A673 (cell line): Measurements from ENCODE around the gene LRRN2. TPM values are rescaled to one million over a fixed set of nuclear protein-coding genes. Genes with fewer than 3 reads are reported as not detected.

ENCODE experiments used
- BruUV-seq: library from RNA; stranded (reverse); fragments of 400-500 nt; replicated peaks from 2 replicates; lab custom pipeline; 2021; lab: Mats Ljungman, UMichigan
- CTCF ChIA-PET: fragments of 300-600 bp; sonication (Branson Sonifier 250); formaldehyde crosslinking; loops from one replicate; lab custom pipeline; 2022; ENCODE audit warnings: antibody characterized with exemption; lab: Charles Lee
- POLR2A ChIA-PET: fragments of 300-600 bp; sonication (Branson Sonifier 250); formaldehyde crosslinking; loops from one replicate; lab custom pipeline; 2022; ENCODE audit warnings: antibody characterized with exemption; ENCODE audit not compliant: low non-redundant PET; lab: Charles Lee
- DNase-seq: peaks from one replicate; pipeline ENCODE4 v3.0.0-alpha.2; 2015; ENCODE audit warnings: low spot score
- H3K27ac ChIP-seq: fragments of 200-600 bp; sonication (generic); 2 replicates; pipeline ENCODE4 v1.5.1; 2016; ENCODE audit warnings: mixed run types, low read depth, mild to moderate bottlenecking, mixed read lengths, antibody characterized with exemption, low read length; ENCODE audit not compliant: poor library complexity, severe bottlenecking
- H3K27me3 ChIP-seq: fragments of 200-600 bp; sonication (generic); replicated peaks from 2 replicates; pipeline ENCODE4 v1.6.1; 2017; ENCODE audit warnings: mixed run types, low read depth, mild to moderate bottlenecking, mixed read lengths, antibody characterized with exemption, low read length; ENCODE audit not compliant: insufficient read depth, poor library complexity
- H3K36me3 ChIP-seq: fragments of 200-600 bp; sonication (generic); 2 replicates; pipeline ENCODE4 v1.6.1; 2016; ENCODE audit warnings: mixed run types, mild to moderate bottlenecking, mixed read lengths, antibody characterized with exemption, low read length; ENCODE audit not compliant: insufficient read depth, poor library complexity, severe bottlenecking
- H3K4me1 ChIP-seq: fragments of 200-600 bp; sonication (generic); 2 replicates; pipeline ENCODE4 v1.6.1; 2017; ENCODE audit warnings: mixed run types, mild to moderate bottlenecking, mixed read lengths, antibody characterized with exemption, low read length; ENCODE audit not compliant: insufficient read depth, poor library complexity, severe bottlenecking
- H3K4me3 ChIP-seq: fragments of 200-600 bp; sonication (generic); 2 replicates; pipeline ENCODE4 v1.5.1; 2016; ENCODE audit warnings: low read depth, mixed run types, mild to moderate bottlenecking, mixed read lengths, low read length; ENCODE audit not compliant: poor library complexity, severe bottlenecking
- H3K9me3 ChIP-seq: fragments of 200-600 bp; sonication (generic); 2 replicates; pipeline ENCODE4 v1.6.1; 2016; ENCODE audit warnings: mixed run types, low read depth, mild to moderate bottlenecking, mixed read lengths, antibody characterized with exemption, low read length; ENCODE audit not compliant: poor library complexity, severe bottlenecking
- EZH2 ChIP-seq: fragments of 200-600 bp; sonication (generic); IDR thresholded peaks from 2 replicates; pipeline ENCODE4 v1.6.1; 2017; ENCODE audit warnings: borderline replicate concordance, low read depth, mild to moderate bottlenecking, mixed read lengths, antibody characterized with exemption, low read length; ENCODE audit not compliant: poor library complexity, severe bottlenecking
- intact Hi-C: fragments of 100-400 bp; cut with micrococcal nuclease; formaldehyde crosslinking; loops from one replicate; pipeline ENCODE4 v1.10.0; 2022; ENCODE audit not compliant: unreplicated experiment
- total RNA-seq: library from RNA; stranded (reverse); gene quantifications from 2 replicates; pipeline ENCODE4 v1.2.3, GENCODE V29; 2021
- TF ChIP-seq, protein P1 (sequence below): fragments of 300-800, 200-600 bp; sonication (generic); conservative IDR thresholded peaks from 2 replicates; pipeline ENCODE4 v1.5.1; 2017; ENCODE audit warnings: low read depth, mild to moderate bottlenecking, antibody characterized with exemption, low read length, moderate library complexity, mixed read lengths

Gene LRRN2
- total RNA-seq, 1 experiment from 2014 or later, result not detected

DNA sequence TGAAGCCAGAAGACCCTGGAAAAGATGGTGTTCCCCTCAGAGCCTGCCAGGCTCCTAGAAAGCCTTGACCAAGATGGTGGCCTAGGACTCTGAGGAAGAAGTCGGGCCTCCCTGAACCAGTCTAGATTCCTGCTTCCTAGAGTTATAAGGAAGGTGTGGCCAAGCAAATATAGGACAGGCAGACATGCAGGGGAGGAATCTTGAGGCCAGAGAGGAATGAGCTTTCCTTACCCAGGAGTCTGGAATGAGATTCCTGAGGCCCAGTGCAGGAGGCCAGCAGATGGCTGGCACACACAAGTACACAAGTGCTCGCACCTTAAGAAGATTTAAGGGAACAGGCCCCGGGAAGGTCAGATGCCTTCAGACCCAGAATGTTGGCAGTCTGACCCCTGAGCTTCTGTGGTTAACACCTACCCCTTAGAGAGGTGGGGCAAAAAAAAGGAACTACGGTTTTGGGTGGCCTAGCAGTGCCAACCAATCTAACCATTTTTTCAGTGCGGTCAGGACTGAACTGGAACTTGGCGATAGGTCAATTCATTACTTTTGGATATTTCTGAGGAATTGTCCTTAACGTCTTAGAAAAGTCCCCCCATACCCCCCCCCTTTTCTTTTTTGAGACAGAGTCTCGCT lies 96.0 kb downstream of the LRRN2 start:
- DNase-seq, result no peak
- H3K4me1 ChIP-seq, result peaks cover 10% of the 10 kb centered on the region
- no peak overlapping the region for H3K4me3 ChIP-seq
- no peaks in the 10 kb centered on the region for H3K9me3 ChIP-seq
- no peak overlapping the region for H3K27ac ChIP-seq
- no TSS peak for BruUV-seq
- H3K36me3 ChIP-seq, result no peaks in the 10 kb centered on the region
- CTCF ChIA-PET, result no interaction called here
- intact Hi-C loops, result no loop called here
- POLR2A ChIA-PET, result no interaction called here
- no peaks in the 10 kb centered on the region for H3K27me3 ChIP-seq
- no peak for TF ChIP-seq EZH2
- TF ChIP-seq, protein P1, sequence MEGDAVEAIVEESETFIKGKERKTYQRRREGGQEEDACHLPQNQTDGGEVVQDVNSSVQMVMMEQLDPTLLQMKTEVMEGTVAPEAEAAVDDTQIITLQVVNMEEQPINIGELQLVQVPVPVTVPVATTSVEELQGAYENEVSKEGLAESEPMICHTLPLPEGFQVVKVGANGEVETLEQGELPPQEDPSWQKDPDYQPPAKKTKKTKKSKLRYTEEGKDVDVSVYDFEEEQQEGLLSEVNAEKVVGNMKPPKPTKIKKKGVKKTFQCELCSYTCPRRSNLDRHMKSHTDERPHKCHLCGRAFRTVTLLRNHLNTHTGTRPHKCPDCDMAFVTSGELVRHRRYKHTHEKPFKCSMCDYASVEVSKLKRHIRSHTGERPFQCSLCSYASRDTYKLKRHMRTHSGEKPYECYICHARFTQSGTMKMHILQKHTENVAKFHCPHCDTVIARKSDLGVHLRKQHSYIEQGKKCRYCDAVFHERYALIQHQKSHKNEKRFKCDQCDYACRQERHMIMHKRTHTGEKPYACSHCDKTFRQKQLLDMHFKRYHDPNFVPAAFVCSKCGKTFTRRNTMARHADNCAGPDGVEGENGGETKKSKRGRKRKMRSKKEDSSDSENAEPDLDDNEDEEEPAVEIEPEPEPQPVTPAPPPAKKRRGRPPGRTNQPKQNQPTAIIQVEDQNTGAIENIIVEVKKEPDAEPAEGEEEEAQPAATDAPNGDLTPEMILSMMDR, result no peak

DNA sequence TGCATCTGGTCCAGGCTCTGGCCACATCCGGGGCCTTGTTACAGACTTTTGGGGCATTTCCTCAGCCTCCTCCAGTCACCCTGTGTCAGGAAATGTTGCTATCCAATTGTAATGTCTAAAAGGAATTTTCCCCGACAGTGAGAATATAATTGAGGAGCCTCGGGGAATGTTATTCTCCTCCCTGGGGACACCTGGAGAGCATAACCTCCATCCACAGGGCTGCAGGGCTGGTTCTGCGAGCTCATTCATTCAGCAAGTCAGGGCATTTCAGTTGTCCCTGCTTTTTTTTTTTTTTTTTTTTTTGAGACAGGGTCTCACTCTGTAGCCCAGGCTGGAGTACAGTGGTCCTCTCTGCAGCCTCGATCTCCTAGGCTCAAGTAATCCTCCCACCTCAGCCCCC lies 96.7 kb downstream of the LRRN2 start:
- Histone ChIP-seq H3K27me3 (no peaks in the 10 kb centered on the region), H3K4me3 (no peak overlapping the region), H3K36me3 (no peaks in the 10 kb centered on the region), H3K27ac (no peak overlapping the region), H3K4me1 (peaks cover 10% of the 10 kb centered on the region), H3K9me3 (no peaks in the 10 kb centered on the region)
- intact Hi-C loops, result no loop called here
- no peak for DNase-seq
- POLR2A ChIA-PET, result no interaction called here
- TF ChIP-seq EZH2, result no peak
- TF ChIP-seq, protein P1, result no peak
- BruUV-seq, result no TSS peak
- CTCF ChIA-PET, result interaction anchor here (0.6 kb wide), 2 partner anchors 267 to 552 kb away, joined by 3 to 13 read pairs; no protein-coding TSS in a partner anchor

DNA sequence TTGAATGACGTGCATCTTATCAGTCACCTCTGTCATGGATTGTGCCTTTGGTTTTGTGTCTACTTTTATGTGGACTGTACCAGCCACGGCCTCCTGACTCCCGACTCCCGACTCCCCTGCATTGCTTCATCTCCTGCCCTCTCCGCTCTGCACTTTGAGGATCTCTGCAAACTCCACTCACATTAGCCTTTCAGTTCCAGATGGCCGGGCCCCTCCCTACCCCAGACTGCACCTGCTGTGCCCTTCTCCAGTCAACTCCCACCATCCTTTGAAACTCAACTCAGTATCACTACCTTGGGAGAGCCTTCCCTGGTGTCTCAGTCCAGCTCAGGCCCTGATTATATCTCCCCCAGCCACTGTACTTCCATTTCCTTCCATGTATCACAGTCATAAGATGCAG lies 97.9 kb downstream of the LRRN2 start:
- Histone ChIP-seq H3K9me3 (no peaks in the 10 kb centered on the region), H3K27me3 (no peaks in the 10 kb centered on the region), H3K27ac (no peak overlapping the region), H3K4me1 (peaks cover 10% of the 10 kb centered on the region), H3K36me3 (no peaks in the 10 kb centered on the region), H3K4me3 (no peak overlapping the region)
- intact Hi-C loops, result no loop called here
- no peak for DNase-seq
- no TSS peak for BruUV-seq
- POLR2A ChIA-PET, result no interaction called here
- TF ChIP-seq EZH2, result no peak
- TF ChIP-seq, protein P1, result no peak
- CTCF ChIA-PET, result no interaction called here
